Transverse colon (tissue), 4 donors: Measurements from ENCODE around the gene GADD45B.

ENCODE experiments used
- CTCF ChIP-seq, 5 experiments: fragments of 200-600 bp in 3 of 5; fragments of 450-650 bp in 2 of 5; sonication (generic) in 3 of 5; IDR thresholded peaks; 1 replicate in 2 of 5; 2 replicates in 3 of 5; pipeline ENCODE4 v1.5.1; 2016 to 2017; ENCODE audit warnings: antibody characterized with exemption in 5 of 5, inconsistent platforms in 3 of 5, mild to moderate bottlenecking in 2 of 5, moderate library complexity in 1 of 5
- POLR2A ChIP-seq: fragments of 450-650 bp; IDR thresholded peaks from one replicate; pipeline ENCODE4 v1.6.1; 2016; ENCODE audit warnings: antibody characterized with exemption, mild to moderate bottlenecking, moderate library complexity
- POLR2AphosphoS5 ChIP-seq, 3 donors: sonication (generic); formaldehyde crosslinking; IDR thresholded peaks; one replicate each; pipeline ENCODE4 v1.6.1; 2016; ENCODE audit warnings: antibody characterized with exemption in 3 of 3

GRCh38 chr19:2441096-2441752 lies 34.7 kb upstream of the GADD45B start:
- TF ChIP-seq CTCF (IDR thresholded peaks at IDR 0.05) (no peak), POLR2A (no peak), POLR2AphosphoS5 (IDR thresholded peaks at IDR 0.05) (no peak)
